DMS153 treated with DMSO at 0.1 percent for 48 hours (cell line): ENCODE measurements around the gene RETSAT.
"Not testable (repeated sequence)": the region's sequence is repeated elsewhere in the genome, so short reads cannot be mapped to it uniquely, and the experiment has no call there.

Experiments used
- DNase-seq: peaks from one replicate; lab custom pipeline; 2025; ENCODE audit not compliant: unreplicated experiment; lab: John Stamatoyannopoulos, UW

Gene RETSAT

DNA sequence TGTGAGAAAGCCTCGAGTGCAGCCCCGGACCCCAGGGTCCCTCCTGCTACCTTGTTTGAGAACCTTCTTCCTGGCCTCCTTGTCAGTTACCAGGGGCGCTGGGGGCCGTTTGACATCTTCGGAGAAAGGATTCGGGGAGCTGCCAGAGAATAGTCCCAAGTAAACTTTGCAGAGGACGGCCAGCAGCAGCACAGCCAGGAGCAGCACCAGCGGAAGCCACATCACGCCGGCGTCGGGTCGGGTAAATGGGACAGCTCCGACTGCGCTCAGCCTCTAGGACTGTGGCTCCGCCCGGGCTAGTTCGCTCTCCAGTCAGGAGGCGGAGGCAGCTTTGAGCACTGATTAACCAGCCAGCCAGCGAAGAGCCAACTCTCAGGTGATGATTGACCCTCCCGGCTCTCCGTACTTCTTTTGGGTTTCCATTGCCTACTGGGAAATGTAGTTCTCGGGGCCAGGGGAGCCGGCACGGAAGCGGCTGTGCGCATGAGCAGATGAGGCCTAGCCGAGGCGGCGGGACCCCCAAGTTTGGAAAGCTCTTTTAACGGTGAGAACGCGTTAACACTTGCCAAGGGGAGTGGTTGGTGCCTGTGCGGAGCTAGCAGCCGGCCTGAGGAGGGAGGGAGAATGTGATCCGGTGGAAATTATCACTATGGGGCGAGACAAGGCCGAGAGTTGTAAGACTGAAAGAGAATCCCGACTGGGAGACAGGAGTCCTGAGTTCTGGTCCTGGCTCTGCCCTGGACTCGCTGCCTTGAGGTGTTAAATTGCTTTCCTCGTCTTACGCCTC, at the start of gene RETSAT, which contains the start of gene ELMOD3:
RETSAT (minus strand) TSS at position 243 of the 787 bp plus-strand sequence; CDS start at position 222, 21 bp downstream.
ELMOD3 (plus strand) TSS at position 484 of the 787 bp plus-strand sequence. CDS start 2,430 bp downstream, outside the sequence.
- DNase-seq: peak; percentile 96

DNA sequence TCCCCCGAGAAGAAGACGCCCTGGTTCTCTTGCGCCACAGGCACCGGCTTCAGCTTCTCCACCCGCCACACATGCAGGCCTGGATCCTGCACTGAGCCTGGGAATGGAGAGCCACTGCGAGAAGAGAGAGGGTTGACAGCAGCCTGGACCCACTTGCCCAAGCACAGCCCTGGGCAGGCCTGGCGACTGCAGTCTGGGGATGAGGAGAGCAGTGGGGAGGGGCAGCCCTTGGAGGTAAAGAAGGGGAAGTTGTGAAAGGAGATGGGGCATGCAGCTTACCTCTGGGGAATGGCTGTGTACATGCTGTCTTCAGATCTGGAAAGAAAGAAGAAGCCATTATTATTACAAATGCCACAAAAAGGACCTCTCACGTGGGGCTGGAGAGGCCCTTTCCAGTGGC, 47.5 kb upstream of the RETSAT start:
- DNase-seq: no peak

DNA sequence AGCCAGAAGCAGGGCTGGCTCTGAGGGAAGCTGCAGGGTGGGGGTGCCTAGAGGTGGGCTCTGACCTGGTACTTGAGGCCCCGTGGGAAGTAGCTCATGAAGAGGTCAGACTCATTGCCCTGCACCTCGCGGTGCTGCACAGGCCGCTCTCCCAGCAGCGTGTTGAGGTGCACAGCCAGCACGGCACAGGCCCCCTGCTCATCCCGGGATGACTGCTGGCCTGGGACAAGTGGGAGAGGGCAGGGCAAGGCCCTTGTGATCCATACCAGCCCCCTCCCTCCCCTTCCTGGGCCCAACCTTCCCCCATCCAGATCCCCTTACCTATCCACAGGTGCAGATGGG, 47.1 kb upstream of the RETSAT start:
- DNase-seq: no peak

DNA sequence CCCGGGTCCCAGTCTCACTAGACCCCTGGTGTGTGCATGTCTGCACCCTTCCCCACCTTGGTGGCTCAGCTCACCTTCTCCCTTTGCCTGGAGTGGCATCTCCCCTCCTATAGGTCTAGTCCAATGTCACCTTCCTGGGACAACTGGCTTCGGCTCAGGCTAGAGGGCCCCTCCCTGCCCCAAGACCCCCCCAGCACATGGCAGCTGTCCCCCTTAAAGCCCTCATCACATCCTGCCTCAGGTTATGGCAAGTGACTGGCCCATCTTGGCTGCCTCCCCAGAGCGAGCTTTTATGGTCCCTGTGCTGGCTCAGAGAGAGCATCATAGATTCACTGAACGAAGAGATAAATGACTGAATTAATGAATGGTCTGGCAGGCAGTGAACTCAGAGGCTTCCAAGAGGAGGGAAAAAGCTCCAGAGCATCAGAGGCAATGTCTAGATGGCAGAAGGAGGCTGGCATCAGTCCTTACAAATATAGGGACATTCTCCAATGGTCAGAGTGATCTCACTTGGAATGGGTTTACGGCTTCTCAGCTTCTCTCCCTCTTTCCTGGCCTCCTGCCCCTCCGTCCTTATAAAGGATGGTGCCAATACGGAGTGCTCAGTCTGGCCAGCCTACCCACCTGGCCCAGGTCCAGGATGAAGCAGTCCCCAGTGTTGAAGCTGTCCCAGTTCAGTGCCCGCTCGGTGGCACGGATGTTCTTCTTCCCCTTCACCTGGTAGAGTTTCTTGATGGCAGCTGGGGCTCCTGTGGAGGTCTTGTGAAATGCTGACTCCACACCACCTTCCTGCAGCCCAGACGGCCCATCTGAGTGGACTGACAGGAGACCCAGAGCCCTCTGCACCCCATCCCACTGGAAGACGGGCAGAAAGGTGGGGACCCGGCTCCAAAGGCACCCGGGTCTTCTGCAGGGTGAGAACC, 46.5 kb upstream of the RETSAT start:
- no peak for DNase-seq

DNA sequence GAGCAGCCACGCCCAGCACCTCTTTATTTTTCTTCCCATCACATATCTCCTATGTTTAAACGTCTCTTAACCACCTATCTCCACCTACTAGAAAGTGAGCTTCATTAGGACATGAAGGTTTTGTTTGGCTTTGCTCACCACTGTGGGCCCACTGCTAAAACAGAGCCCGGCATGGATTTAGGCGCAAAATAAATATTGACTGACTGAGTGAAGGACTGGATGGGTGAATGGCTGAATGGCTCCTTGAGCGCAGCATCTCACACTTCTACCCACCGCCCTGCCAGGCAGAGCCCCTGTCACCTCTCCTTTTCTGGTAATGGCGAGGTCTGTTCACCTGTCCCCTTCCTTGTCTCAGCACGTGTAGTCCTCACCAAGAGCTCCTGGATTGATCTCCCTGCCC, 45.7 kb upstream of the RETSAT start:
- DNase-seq: no peak

DNA sequence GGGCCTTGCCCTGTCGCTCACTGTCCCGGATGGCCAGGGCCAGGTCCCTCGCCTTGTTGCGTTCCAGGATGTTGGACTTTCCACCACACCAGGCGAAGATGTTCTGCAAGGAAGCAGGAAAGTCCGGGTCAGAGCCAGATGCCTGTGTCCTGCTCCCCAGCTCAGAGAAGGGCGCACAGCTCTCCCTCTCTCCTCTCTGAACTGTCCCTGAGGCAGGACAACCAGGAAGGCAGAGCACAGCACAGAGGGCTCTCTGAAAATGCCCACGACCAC, 44.8 kb upstream of the RETSAT start:
- DNase-seq: no peak

DNA sequence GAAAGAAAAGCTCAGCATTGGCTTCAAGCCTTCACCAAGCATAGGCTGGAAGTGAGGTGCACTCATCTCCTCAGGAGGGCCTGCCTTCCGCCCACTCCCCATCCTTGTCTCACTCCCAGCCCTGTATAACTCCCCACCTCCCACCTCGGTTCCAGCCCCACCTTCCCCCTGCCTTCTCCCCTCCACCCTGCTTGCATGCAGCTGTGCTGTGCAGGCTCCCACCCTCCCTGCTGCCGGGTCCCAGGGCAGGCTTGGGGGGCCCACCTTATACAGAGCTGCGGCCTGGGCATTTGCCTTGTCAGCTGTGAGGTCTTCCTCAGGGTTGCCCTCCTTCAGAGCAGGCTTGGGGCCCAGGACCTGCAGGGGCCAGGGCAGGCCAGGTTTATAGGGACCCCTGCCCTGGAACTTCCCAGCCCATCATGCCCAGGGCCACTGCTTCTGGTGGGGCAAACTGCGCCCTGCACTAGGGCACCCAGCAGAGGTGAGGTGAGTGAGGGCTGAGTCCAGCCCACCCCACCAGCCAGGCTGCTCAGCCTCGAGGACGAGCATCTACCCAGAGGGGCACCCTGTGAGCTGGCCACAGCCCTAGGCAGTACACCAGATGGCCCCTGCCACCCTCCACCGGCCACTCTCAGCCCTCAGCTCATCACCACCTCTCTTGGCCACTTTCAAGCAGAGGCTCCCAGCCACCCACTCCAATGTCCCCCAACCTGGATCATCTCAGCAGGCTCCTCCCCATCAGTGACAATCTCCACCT, 44.3 kb upstream of the RETSAT start:
- DNase-seq: no peak

DNA sequence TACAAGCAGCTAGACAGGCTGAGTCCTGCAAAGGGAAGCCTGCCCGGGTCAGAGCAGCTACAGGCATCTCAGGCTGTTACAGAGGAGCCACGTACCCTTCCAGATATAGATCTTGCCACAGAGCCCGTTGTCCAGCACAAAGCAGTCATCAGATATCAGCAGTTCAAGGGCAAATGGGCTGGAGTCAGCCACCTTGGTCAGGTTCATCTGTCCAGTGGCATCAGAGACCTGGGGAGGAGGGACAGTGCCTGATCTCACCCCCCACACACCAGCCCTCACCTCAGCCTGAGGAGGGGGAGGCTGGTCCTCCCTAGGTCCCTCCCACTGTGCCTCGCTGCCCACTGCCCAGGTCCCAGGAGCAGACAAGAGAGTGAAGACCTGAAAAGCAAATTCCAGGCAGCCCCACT, 43.6 kb upstream of the RETSAT start:
- no peak for DNase-seq

DNA sequence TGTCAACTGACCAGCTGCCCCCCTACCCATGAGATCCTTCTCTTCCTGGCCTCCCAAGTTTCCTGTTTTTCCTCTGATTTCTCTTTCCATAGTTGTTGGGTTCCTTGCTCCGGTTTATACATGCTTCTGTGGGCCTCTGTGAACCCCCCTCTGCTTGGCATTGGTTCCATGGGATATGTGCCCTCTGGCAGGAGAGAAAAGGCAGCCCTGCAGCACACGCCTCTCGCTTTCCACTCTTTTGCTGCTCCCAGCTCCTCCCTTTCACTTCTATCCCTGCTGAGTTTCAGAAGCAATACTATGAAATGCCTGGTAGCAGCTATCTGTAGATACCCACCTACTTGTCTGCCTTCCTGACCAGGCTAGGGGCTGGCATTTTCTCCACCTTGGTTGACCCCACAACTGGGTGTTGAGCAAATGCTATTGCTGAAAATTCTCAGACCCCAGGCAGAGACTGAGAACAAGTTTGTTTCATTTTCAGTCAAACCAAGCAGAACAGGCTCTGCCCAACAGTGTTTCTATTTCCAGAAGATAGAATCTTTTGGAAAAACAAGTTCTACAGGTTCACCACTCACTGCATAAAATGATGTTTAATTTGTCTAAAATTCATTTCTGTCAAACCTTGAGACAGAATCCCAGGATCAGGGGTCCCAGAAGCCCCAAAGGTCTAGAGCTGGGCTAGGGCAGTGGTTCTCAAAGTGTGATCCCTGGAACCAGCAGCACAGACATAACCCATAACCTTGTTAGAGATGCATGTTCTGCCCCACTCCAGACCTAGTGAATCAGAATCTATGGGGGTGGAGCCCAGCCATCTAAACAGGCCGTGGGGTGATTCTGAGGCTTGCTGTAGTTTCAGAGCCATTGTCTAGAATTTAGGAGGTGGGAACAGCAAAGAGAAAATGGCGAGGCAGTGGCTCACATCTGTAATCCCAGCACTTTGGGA, 42.5 kb upstream of the RETSAT start:
- no peak for DNase-seq

DNA sequence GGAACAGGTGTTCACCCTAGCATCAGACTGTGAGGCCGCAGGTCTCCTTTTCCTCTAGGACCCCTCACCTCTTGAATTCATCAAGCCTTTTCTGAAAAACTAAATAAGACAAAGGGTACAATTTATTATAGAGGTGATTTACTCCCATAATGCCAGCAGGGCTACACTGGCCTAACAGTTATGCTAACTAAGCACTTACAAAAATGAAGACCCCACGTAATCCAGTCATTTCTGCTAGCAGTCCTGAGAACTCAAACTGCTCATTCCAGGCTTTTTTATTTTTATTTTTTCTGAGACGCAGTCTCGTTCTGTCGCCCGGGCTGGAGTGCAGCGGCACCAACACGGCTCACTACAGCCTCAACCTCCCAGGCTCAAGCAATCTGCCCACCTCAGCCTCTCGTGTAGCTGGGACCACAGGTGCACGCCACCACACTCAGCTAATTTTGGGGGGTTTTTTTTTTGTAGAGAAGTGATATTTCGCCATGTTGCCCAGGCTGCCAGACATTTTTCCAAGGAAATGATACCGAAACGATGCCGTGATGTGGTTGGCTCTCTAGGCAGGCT, 41.7 kb upstream of the RETSAT start:
- DNase-seq: no peak

DNA sequence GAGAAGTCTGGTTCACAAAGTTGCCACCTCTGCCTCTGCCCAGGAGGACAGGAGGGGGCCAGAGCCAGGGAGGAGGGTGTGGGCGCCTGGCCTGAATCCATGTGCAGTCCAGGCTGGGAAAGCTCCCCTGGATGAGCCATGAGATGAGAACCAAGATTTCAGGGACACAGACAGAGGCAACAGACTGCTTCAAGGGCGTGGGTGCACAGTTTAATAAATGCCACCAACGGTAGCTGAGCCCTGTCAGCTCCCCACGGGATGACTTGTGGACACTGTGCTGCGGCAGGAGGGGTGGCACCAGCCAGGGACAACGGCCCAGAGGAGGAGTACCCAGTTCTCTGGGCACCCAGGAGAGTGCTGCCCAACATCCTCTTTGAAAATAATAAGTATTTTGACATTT, 40.6 kb upstream of the RETSAT start:
- no peak for DNase-seq

DNA sequence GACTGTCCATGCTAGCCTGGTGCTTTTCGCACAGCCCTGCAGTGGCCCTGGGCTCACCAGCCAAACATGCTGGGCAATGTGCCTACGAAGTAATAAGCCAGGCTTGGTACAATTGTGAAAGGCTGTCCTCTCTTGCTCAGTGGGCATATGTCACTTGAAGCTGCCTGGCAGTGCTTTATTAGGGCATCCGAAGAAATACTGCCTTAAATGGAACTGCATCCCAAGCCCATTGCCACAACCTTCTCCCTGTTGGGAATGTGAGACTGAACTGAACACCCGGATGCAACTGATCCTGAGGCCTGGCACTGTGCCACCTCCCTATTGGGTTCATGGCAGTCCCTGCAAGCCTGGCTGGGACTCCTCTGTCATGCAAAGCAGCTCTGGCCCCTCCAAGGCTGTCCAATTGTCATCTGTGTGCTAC, 39.9 kb upstream of the RETSAT start:
- DNase-seq: peak; percentile 2

DNA sequence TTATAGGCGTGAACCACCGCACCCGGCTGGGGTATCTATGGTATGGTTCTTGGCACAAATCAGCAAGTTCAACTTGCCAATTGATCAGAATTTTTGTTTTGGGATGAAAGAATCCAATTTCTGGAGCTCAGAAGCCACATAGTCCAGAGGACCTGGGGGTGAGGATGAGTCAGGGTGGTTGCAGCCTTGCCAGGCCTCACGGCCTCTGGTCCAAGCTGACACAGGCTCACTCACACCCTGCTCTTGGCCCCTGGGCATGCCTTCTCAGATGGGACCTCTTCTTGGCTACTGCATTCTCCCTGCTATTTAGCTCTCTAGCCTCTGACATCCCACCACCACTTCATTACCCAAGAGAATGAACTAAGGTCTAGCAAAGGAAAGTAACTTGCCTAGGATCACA, 39.5 kb upstream of the RETSAT start:
- no peak for DNase-seq

DNA sequence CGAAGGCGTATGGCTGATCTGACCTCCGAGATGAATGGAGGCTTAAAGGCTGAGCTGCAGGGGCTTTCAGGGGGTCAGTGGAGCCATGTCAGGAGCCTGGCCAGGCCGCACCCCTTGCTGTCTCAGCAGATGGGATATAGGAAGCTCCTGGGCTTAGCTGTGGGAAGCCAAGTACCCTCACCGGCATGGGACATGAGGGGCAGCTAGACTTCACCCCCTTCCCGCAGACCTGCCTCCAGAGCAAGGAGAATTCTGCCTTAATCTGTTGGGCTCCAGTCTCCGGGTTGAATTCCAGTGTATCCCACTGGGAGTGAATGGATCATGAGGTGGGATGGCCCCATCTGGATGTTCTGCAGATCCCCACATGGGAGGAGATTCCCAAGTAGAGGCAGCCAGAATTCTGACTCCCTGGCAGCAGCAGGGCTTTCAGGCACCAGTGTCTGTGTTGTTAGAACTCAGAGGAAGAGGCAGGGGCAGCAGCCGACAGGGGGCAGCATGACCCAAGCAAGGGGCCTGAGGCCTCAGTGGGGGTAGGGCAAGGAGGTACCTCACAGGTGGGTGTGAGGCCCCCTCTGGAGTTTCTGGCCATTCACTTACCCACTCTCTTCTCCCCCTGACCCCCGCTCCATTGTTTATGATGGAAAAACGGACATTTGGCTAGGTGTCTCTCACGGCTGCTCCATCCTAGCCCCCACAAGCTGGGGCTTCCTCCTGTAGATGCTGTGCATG, 36.8 kb upstream of the RETSAT start:
- no peak for DNase-seq

DNA sequence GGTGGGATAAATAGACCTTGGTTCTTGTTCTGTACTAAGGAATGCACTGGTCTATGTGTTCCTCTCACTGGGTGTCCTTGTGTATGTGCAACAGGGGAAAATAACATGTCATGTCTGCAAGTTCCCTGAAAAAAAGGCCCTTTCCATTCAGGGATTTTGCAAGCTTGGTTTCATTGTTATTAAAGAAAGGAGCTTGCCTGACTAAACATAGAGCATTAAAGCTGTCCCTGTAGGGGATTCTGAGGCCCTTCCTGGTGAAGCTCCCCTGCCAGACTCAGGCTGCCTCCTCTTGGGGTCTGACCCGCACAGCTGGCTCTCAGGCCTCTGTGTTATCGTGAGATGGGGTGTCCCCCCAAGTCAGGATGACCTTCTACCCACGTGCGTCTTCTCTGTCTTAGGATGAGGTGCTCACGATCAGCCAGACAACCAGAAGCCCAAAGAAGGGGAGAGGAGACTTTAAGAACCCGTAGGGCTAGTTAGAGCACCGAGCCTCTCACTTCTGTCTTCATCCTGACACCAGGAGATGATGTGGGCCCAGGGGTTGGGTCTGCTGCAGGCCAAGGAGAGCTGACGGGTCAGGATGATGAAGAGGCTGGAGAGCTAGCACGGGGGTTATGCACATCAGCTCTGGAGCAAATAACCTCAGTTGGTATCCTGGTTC, 34.7 kb upstream of the RETSAT start:
- no peak for DNase-seq

DNA sequence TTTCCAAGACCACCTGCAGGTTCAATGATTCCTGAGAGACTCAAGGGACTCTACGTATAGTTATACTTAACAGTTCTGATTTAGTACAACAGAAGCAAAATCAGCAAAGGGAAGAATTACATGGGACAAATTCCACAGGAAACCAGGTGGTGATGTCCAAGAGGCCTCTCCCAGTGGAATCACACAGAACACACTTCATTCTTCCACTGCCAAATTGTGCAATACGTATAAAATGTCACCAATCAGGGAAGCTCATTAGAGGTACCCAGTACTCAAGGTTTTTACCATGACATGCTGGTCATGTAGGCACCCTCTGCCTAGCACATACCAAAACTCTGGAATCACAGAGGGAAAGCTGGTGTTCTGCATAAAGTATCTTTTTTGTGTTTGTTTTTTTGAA, 33.4 kb upstream of the RETSAT start:
- no peak for DNase-seq

DNA sequence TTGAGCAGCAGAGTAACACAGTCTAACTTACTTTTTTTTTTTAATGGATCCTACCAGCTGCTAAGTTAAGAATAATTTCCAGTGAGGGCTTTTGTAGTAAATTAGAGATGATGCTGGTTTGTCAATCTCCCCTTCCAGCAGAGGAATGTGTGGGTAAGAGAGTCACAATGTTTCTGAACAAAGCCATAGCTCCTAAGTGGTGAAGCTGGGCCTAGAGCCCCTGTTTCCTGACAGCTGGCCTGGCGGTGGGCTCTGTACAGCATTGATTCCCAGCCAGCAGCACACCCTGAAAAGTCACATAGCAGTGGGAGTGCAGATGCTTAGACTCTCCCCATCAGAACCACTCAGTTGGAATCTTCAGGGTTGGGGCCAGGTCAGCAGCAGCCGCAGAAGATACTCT, 31.4 kb upstream of the RETSAT start:
- DNase-seq: no peak

DNA sequence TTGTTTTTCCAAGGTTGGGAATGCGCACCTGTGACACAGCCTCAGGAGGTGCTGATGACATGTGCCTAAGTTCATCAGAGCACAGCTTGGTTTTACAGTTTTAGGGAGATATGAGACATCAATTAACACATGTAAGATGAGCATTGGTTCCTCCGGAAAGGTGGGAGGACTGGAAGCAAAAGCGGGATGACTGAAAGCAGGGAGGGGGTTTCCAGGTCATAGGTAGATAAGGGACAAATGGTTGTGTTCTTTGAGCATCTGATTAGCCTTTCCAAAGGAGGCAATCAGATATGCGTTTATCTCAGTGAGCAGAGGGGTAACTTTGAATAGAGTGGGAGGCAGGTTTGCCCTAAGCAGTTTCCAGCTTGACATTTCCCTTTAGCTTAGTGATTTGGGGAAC, 29.5 kb upstream of the RETSAT start:
- no peak for DNase-seq

DNA sequence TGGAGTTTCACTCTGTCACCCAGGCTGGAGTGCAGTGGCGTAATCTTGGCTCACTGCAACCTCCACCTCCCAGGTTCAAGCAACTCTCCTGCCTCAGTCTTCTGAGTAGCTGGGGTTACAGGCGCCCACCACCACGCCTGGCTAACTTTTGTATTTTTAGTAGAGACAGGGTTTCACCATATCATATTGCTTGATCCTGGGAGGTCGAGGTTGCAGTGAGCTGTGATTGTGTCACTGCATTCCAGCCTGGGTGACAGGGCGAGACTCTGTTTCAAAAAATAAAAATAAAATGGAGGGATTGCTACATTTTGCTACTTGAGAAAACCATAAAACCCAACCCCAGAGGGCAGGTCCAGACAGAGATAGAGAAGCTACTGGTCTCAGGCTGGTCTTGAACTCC, 28.8 kb upstream of the RETSAT start:
- DNase-seq: not testable (repeated sequence)
